Karpas-422 (cell line): ENCODE data around the gene NEDD4L. TPM values are rescaled to one million over a fixed set of nuclear protein-coding genes. Genes with fewer than 3 reads are reported as not detected.

Experiments used
- DNase-seq: peaks from one replicate; pipeline ENCODE4 v3.0.0-alpha.2; 2015
- H2AFZ ChIP-seq: fragments of 200-600 bp; sonication (generic); 2 replicates; pipeline ENCODE4 v1.6.1; 2014; ENCODE audit warnings: antibody characterized with exemption, low read length, mixed read lengths
- H3K27ac ChIP-seq: fragments of 200-600 bp; sonication (generic); 2 replicates; pipeline ENCODE4 v1.5.1; 2014; ENCODE audit warnings: mild to moderate bottlenecking, low read length, moderate library complexity
- H3K27me3 ChIP-seq: fragments of 200-600 bp; sonication (generic); 2 replicates; pipeline ENCODE4 v1.6.1; 2014; ENCODE audit warnings: low read length, mixed read lengths
- H3K36me3 ChIP-seq: fragments of 200-600 bp; sonication (generic); 2 replicates; pipeline ENCODE4 v1.6.1; 2014; ENCODE audit warnings: low read length, mixed read lengths; ENCODE audit not compliant: insufficient read depth
- H3K4me1 ChIP-seq: fragments of 200-600 bp; sonication (generic); 2 replicates; pipeline ENCODE4 v1.6.1; 2014; ENCODE audit warnings: mild to moderate bottlenecking, low read length, mixed read lengths
- H3K4me2 ChIP-seq: fragments of 200-600 bp; sonication (generic); 2 replicates; pipeline ENCODE4 v1.6.1; 2014; ENCODE audit warnings: low read length, low read depth, mild to moderate bottlenecking; ENCODE audit not compliant: poor library complexity, severe bottlenecking
- H3K4me3 ChIP-seq: fragments of 200-600 bp; sonication (generic); 2 replicates; pipeline ENCODE4 v1.5.1; 2014; ENCODE audit warnings: mild to moderate bottlenecking, antibody characterized with exemption, low read length, mixed read lengths
- H3K79me2 ChIP-seq: fragments of 200-600 bp; sonication (generic); 2 replicates; pipeline ENCODE4 v1.6.1; 2014; ENCODE audit warnings: mild to moderate bottlenecking, low read length, mixed read lengths
- H3K9ac ChIP-seq: fragments of 200-600 bp; sonication (generic); 2 replicates; pipeline ENCODE4 v1.6.0; 2014; ENCODE audit warnings: low read length
- H3K9me2 ChIP-seq: fragments of 200-600 bp; sonication (generic), shearing (Covaris generic); replicated peaks from 2 replicates; pipeline ENCODE4 v1.6.0; 2014; ENCODE audit warnings: mild to moderate bottlenecking, low read length, moderate library complexity; ENCODE audit not compliant: insufficient read depth
- H3K9me3 ChIP-seq: fragments of 300-700, 200-600 bp; sonication (generic); 2 replicates; pipeline ENCODE4 v1.6.1; 2014; ENCODE audit warnings: low read length, mixed read lengths
- H4K20me1 ChIP-seq: fragments of 200-600 bp; sonication (generic); 2 replicates; pipeline ENCODE4 v1.6.1; 2014; ENCODE audit warnings: mild to moderate bottlenecking, antibody characterized with exemption, low read length, low read depth; ENCODE audit not compliant: insufficient read depth
- total RNA-seq: library from RNA; depleted of rRNA; stranded (reverse); fragments of >200 nt; shearing (Covaris generic); gene quantifications from 2 replicates; pipeline ENCODE4 v1.2.3, GENCODE V29; 2014; ENCODE audit warnings: low replicate concordance

NEDD4L gene
- total RNA-seq, 1 experiment from 2014 or later, result 17.1 TPM

DNA sequence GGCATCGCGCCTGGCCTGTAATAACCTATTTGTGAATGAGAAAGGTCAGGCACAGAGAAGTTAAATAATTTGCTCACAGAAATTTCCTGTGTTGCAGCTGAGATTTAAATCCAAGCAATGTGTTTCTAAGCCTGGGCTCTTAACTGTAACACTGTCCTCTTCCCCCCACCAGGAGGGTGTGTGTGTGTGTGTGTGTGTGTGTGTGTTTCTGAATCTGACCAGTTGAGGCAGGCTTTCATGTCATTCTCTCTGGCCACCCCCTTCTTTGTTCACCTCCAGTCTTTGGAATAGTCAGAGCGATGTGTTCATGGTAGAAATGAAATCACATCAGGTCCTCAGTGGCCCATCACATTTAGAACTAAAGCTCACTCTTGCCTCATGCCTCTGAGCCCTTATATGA lies 81.2 kb downstream of the NEDD4L start:
- H3K4me2 ChIP-seq, result no peak overlapping the region
- no peak overlapping the region for H2AFZ ChIP-seq
- H4K20me1 ChIP-seq, result 0 out of 2 replicates have a peak, but pooled peaks cover 6% of the 10 kb centered on the region
- H3K36me3 ChIP-seq, result no peaks in the 10 kb centered on the region
- no peaks in the 10 kb centered on the region for H3K4me1 ChIP-seq
- DNase-seq, result no peak
- no peaks in the 10 kb centered on the region for H3K9me2 ChIP-seq
- H3K9me3 ChIP-seq, result no peaks in the 10 kb centered on the region
- no peaks in the 10 kb centered on the region for H3K79me2 ChIP-seq
- H3K27ac ChIP-seq, result no peak overlapping the region
- H3K27me3 ChIP-seq, result no peaks in the 10 kb centered on the region
- H3K4me3 ChIP-seq, result no peak overlapping the region
- no peak overlapping the region for H3K9ac ChIP-seq

GRCh38 chr18:58125756-58126155 lies 81.7 kb downstream of the NEDD4L start:
- no peak overlapping the region for H2AFZ ChIP-seq
- H3K9me2 ChIP-seq, result no peaks in the 10 kb centered on the region
- no peaks in the 10 kb centered on the region for H3K79me2 ChIP-seq
- no peak for DNase-seq
- no peak overlapping the region for H3K27ac ChIP-seq
- no peak overlapping the region for H3K4me2 ChIP-seq
- 0 out of 2 replicates have a peak, but pooled peaks cover 6% of the 10 kb centered on the region for H4K20me1 ChIP-seq
- no peaks in the 10 kb centered on the region for H3K36me3 ChIP-seq
- H3K4me3 ChIP-seq, result no peak overlapping the region
- H3K27me3 ChIP-seq, result no peaks in the 10 kb centered on the region
- H3K9me3 ChIP-seq, result no peaks in the 10 kb centered on the region
- no peaks in the 10 kb centered on the region for H3K4me1 ChIP-seq
- no peak overlapping the region for H3K9ac ChIP-seq

DNA sequence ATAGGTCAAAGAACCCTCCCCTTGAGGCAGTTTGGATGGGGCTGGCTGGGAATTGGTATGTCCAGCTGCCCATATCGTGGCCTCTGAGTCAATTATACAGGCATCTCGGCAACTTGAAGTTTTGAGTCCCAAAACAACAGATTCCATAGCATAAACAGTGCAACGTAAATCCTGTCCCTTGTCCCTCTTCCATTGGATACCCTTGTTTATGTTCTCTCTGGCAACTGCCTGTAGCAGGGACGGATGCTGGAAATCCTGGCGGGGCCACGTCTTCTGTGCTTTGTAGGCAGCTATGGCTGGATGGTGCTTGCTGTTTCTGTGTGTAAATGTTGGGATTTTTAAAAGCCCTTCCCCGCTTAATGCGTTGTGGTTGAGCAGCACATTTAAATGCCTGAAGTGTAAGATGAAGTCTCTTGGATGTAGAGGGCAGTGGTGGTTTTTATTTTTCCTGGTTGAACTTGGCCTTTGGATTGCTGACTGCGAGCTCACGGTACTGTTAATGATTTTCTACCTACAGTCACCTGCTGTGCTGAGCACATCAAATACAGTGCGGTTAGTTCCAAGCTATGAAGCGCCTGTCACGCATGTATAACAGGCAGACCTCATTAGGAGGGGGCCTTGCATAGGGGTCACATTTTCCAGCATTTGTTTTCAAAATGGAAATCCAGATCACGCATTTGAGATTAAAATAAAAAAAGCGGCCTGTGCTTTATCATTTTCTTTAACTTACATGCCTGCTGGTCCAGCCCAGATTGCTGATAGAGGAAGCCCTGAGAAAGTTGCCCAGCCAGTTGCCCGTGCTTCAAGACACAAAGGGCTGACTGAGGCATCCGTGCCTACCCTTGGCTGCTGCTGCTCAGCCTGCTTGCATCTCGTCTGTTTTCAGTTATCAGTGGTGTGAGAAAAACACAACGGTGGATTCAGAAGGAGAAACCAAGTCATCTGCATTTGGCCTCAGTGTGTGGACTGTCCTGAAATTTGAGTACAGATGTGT lies 84.7 kb downstream of the NEDD4L start:
- H3K4me2 ChIP-seq, result no peak overlapping the region
- H2AFZ ChIP-seq, result no peak overlapping the region
- H3K27ac ChIP-seq, result no peak overlapping the region
- H3K9ac ChIP-seq, result no peak overlapping the region
- H3K9me3 ChIP-seq, result no peaks in the 10 kb centered on the region
- peaks cover 5% of the 10 kb centered on the region; the same call in 1 of the 2 replicates for H3K4me1 ChIP-seq
- no peaks in the 10 kb centered on the region for H3K9me2 ChIP-seq
- no peaks in the 10 kb centered on the region for H3K27me3 ChIP-seq
- H3K36me3 ChIP-seq, result no peaks in the 10 kb centered on the region
- no peak overlapping the region for H3K4me3 ChIP-seq
- 0 out of 2 replicates have a peak, but pooled peaks cover 15% of the 10 kb centered on the region for H4K20me1 ChIP-seq
- H3K79me2 ChIP-seq, result no peaks in the 10 kb centered on the region
- no peak for DNase-seq

- H3K4me2 ChIP-seq, result no peak overlapping the region
- no peaks in the 10 kb centered on the region for H3K79me2 ChIP-seq
- no peak overlapping the region for H3K27ac ChIP-seq
Measured at GRCh38 chr18:58132595-58133261, 88.7 kb downstream of the NEDD4L start.

DNA sequence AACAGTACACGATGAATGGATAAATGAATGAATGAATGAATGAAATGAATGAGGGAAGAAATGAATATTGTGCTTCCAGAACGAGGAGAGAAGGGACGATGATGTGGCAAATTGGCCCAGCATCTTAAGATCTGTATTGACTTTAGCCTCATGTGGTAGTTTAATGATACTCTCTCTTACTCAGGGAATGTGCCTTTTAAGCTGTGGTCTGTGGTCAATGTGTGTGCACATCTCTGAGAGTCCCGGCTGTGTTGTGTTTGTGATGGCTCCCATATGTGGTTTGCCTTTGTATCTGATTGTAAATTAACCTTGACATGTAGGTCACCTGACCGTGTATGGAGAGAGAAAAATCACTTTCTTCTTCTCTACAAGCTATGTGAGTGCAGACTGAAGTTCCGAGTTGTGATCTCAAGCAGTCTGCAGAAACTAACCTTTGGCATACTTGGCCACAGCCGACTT lies 91.2 kb downstream of the NEDD4L start:
- Histone ChIP-seq H3K79me2 (no peaks in the 10 kb centered on the region), H4K20me1 (peaks cover 34% of the 10 kb centered on the region), H3K36me3 (no peaks in the 10 kb centered on the region), H2AFZ (no peak overlapping the region), H3K9me2 (no peaks in the 10 kb centered on the region), H3K9ac (no peak overlapping the region), H3K4me1 (peaks cover 9% of the 10 kb centered on the region; the same call in 1 of the 2 replicates), H3K27me3 (no peaks in the 10 kb centered on the region), H3K4me3 (no peak overlapping the region), H3K27ac (no peak overlapping the region), H3K9me3 (no peaks in the 10 kb centered on the region), H3K4me2 (no peak overlapping the region)
- no peak for DNase-seq

More at GRCh38 chr18:58132595-58133261, 88.7 kb downstream of the NEDD4L start:
- Histone ChIP-seq H3K4me1 (peaks cover 9% of the 10 kb centered on the region; the same call in 1 of the 2 replicates), H4K20me1 (peaks cover 23% of the 10 kb centered on the region), H3K4me3 (no peak overlapping the region), H3K36me3 (no peaks in the 10 kb centered on the region), H2AFZ (no peak overlapping the region), H3K9me2 (no peaks in the 10 kb centered on the region), H3K9ac (no peak overlapping the region), H3K27me3 (no peaks in the 10 kb centered on the region), H3K9me3 (no peaks in the 10 kb centered on the region)
- DNase-seq, result no peak

DNA sequence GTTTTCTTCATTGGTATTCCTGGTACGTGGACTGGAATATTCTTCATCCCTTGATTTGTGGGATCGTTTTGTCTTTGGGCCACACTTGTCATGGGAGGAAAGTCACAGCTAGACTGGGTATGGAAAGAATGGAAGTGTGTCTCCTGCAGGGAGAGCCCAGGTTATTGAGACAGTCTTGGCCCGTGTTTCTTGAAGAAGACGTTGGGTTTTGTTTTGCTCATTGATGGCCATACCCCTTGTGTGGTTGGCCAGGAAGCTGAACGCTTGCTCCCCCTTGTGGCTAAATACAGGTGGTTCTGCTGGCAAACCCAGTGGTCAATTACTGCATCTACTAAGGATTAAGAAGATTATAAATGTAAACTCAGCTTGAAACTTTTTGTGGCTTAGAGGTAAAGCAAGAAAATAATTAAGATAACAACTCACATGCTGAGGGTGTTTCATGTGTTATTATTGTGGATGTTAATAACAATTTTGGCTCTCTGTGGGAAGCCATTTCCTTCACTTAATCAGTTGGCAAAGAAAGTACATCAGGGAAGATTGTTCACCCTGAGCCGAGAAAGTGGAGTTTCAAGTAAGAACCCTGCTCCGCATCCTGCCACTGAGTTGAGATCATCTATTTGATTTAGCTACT lies 91.8 kb downstream of the NEDD4L start:
- Histone ChIP-seq H3K36me3 (no peaks in the 10 kb centered on the region), H2AFZ (no peak overlapping the region), H3K9me3 (no peaks in the 10 kb centered on the region), H3K27ac (no peak overlapping the region), H3K4me2 (no peak overlapping the region), H4K20me1 (peaks cover 40% of the 10 kb centered on the region), H3K4me3 (no peak overlapping the region), H3K9me2 (no peaks in the 10 kb centered on the region), H3K79me2 (no peaks in the 10 kb centered on the region), H3K9ac (no peak overlapping the region), H3K4me1 (peaks cover 9% of the 10 kb centered on the region; the same call in 1 of the 2 replicates), H3K27me3 (no peaks in the 10 kb centered on the region)
- DNase-seq, result peak; percentile 90

- H3K27me3 ChIP-seq, result no peaks in the 10 kb centered on the region
- no peaks in the 10 kb centered on the region for H3K9me3 ChIP-seq
- H2AFZ ChIP-seq, result no peak overlapping the region
- no peak overlapping the region for H3K9ac ChIP-seq
- H3K4me3 ChIP-seq, result no peak overlapping the region
- H3K36me3 ChIP-seq, result no peaks in the 10 kb centered on the region
- H4K20me1 ChIP-seq, result peaks cover 43% of the 10 kb centered on the region
- H3K4me2 ChIP-seq, result no peak overlapping the region
- H3K27ac ChIP-seq, result no peak overlapping the region
- DNase-seq, result no peak
- no peaks in the 10 kb centered on the region for H3K9me2 ChIP-seq
- H3K79me2 ChIP-seq, result no peaks in the 10 kb centered on the region
- H3K4me1 ChIP-seq, result peaks cover 5% of the 10 kb centered on the region; the same call in 1 of the 2 replicates
Measured at GRCh38 chr18:58136879-58137278, 92.9 kb downstream of the NEDD4L start.
